Spleen (tissue), 11 donors: ENCODE data around the gene MALAT1. TPM values are rescaled to one million over a fixed set of nuclear protein-coding genes. Genes with fewer than 3 reads are reported as not detected.
A peak's percentile ranks its signal among the peaks of the same experiment; 100 is the strongest.

Experiments
- DNase-seq: peaks from one replicate; pipeline ENCODE4 v3.0.0-alpha.2; 2020
- H3K27ac ChIP-seq, 8 donors: fragments of 200-600 bp; sonication (generic) in 7 of 8; 1 replicate in 4 of 8; 2 replicates in 4 of 8; pipeline versions ENCODE4 v1.5.0 to v1.8.0; 2016 to 2021; ENCODE audit warnings: inconsistent platforms in 4 of 8, mild to moderate bottlenecking in 4 of 8, moderate library complexity in 1 of 8
- H3K27me3 ChIP-seq, 7 donors: fragments of 200-600 bp; sonication (generic) in 6 of 7; replicated peaks in 1 of 7; 1 replicate in 4 of 7; 2 replicates in 3 of 7; pipeline versions ENCODE4 v1.5.0 to v1.8.0; 2016 to 2021; ENCODE audit warnings: inconsistent platforms in 3 of 7, mild to moderate bottlenecking in 1 of 7
- H3K36me3 ChIP-seq, 6 donors: fragments of 200-600 bp; sonication (generic) in 5 of 6; 1 replicate in 4 of 6; 2 replicates in 2 of 6; pipeline versions ENCODE4 v1.5.0 to v1.8.0; 2016 to 2021; ENCODE audit warnings: inconsistent platforms in 2 of 6
- H3K4me1 ChIP-seq, 6 donors: fragments of 200-600 bp; sonication (generic) in 5 of 6; 1 replicate in 3 of 6; 2 replicates in 3 of 6; pipeline versions ENCODE4 v1.5.0 to v1.8.0; 2016 to 2021; ENCODE audit warnings: inconsistent platforms in 3 of 6
- H3K4me3 ChIP-seq, 8 donors: fragments of 200-600 bp; sonication (generic) in 7 of 8; 1 replicate in 4 of 8; 2 replicates in 4 of 8; pipeline versions ENCODE4 v1.5.0 to v1.8.0; 2016 to 2021; ENCODE audit warnings: inconsistent platforms in 4 of 8, mild to moderate bottlenecking in 4 of 8, moderate library complexity in 2 of 8
- H3K9me3 ChIP-seq, 8 donors: fragments of 200-600 bp; sonication (generic) in 7 of 8; 1 replicate in 4 of 8; 2 replicates in 4 of 8; pipeline versions ENCODE4 v1.5.0 to v1.8.0; 2016 to 2021; ENCODE audit warnings: inconsistent platforms in 4 of 8
- CTCF ChIP-seq, 11 experiments: fragments of 200-600 bp in 7 of 11; fragments of 450-650 bp in 4 of 11; sonication (generic) in 4 of 11; IDR thresholded peaks in 8 of 11; conservative IDR thresholded peaks in 3 of 11; 1 replicate in 7 of 11; 2 replicates in 4 of 11; pipeline versions ENCODE4 v1.4.0 to v1.8.0; 2016 to 2021; ENCODE audit warnings: antibody characterized with exemption in 11 of 11, inconsistent platforms in 4 of 11, mild to moderate bottlenecking in 1 of 11
- POLR2A ChIP-seq, 3 donors: fragments of 450-650 bp; IDR thresholded peaks; one replicate each; pipeline ENCODE4 v1.5.1; 2017; ENCODE audit warnings: antibody characterized with exemption in 3 of 3, mild to moderate bottlenecking in 1 of 3
- POLR2AphosphoS5 ChIP-seq, 3 donors: sonication (generic); formaldehyde crosslinking; IDR thresholded peaks; one replicate each; pipeline ENCODE4 v1.5.1; 2017; ENCODE audit warnings: antibody characterized with exemption in 3 of 3
- WGBS, 5 donors: extraction: QIAGEN DNeasy Blood & Tissue Kit in 3 of 5; methylation state at CpG; one replicate each; pipeline versions ENCODE4 v1.1.5 to v1.1.7; 2013 to 2018; 5-methylcytosine and 5-hydroxymethylcytosine counted together
- intact Hi-C: fragments of 100-400 bp; cut with DNase I; formaldehyde crosslinking; loops from one replicate; pipeline ENCODE4 v1.15.0; 2023; ENCODE audit warnings: low total_unique reads
- polyA plus RNA-seq, 3 donors: library from polyadenylated mRNA; stranded (reverse); fragments of 200-250 nt; gene quantifications; one replicate each; pipeline ENCODE4 v1.2.1, GENCODE V29; 2013
- total RNA-seq, 7 donors: library from RNA; depleted of rRNA in 3 of 7; stranded (reverse); fragments of >200 nt in 3 of 7; fragmentation: NEBNext Ultra II Directional in 4 of 7; extraction: Animal tissue kit (Norgen Biotek cat#: 25700) in 4 of 7; gene quantifications; one replicate each; pipeline versions ENCODE4 v1.1.0 to v1.2.1, GENCODE V29; 2016 to 2021
- donor health status: healthy with polysubstance abuse.
- donor health status: DM: no; HTN: no; CAD: no; lungs with moderate emphysema.
- donor health status: DM: no; HTN: no; CAD: no.
- donor health status: Bipolar disorder and iron deficiency.
- donor health status: healthy.
- donor health status: DM: no; HTN: no; CAD: no.
- donor health status: DM: yes; HTN: yes; CAD: no.

MALAT1 gene
- total and polyA plus RNA-seq, 10 donors, result 111 to 24,490 (median 13,111) TPM

GRCh38 chr11:65547446-65548125 is 48.7 kb downstream of the MALAT1 start:
- peak in 1 of 11 experiments; percentile 16 for TF ChIP-seq CTCF (IDR thresholded peaks at IDR 0.05 in 8 of 11, conservative IDR thresholded peaks at IDR 0.05 in 3 of 11)
- no peak for TF ChIP-seq POLR2AphosphoS5 (IDR thresholded peaks at IDR 0.05)
- no peak for TF ChIP-seq POLR2A (IDR thresholded peaks at IDR 0.05)
- Histone ChIP-seq H3K27me3 (no peaks in the 10 kb centered on the region), H3K4me3 (peak overlapping the region in 2 of 8 donors; percentile 36 to 66), H3K9me3 (no peaks in the 10 kb centered on the region), H3K36me3 (peaks cover 0 to 7% (median 0%) of the 10 kb centered on the region in 6 donors), H3K4me1 (peaks cover 21 to 64% (median 51%) of the 10 kb centered on the region in 6 donors), H3K27ac (peak overlapping the region in 5 of 8 donors; percentile 75 to 89 (median 83))
- DNase-seq, result peak; percentile 87
- WGBS, 5 donors, result 80 to 86% (median 81%) methylated on average over 47 to 52 of the region's 52 CpGs
- intact Hi-C loops, result no loop called here

GRCh38 chr11:65548395-65548794 is 49.5 kb downstream of the MALAT1 start:
- intact Hi-C loops, result no loop called here
- 89 to 95% (median 89%) methylated on average over 3 of the region's 3 CpGs for WGBS, 5 donors
- peaks cover 0 to 7% (median 0%) of the 10 kb centered on the region in 6 donors for H3K36me3 ChIP-seq
- H3K9me3 ChIP-seq, result no peaks in the 10 kb centered on the region
- no peak for DNase-seq
- H3K4me3 ChIP-seq, result no peak overlapping the region
- TF ChIP-seq CTCF (IDR thresholded peaks at IDR 0.05 in 8 of 11, conservative IDR thresholded peaks at IDR 0.05 in 3 of 11), result no peak
- TF ChIP-seq POLR2AphosphoS5 (IDR thresholded peaks at IDR 0.05), result no peak
- TF ChIP-seq POLR2A (IDR thresholded peaks at IDR 0.05), result no peak
- H3K4me1 ChIP-seq, result peaks cover 29 to 72% (median 59%) of the 10 kb centered on the region in 6 donors
- peak overlapping the region in 3 of 8 donors; percentile 82 to 89 (median 85) for H3K27ac ChIP-seq
- no peaks in the 10 kb centered on the region for H3K27me3 ChIP-seq

GRCh38 chr11:65549096-65549495 is 50.3 kb downstream of the MALAT1 start:
- H3K27me3 ChIP-seq, result no peaks in the 10 kb centered on the region
- 90 to 98% (median 93%) methylated on average over 3 of the region's 3 CpGs for WGBS, 5 donors
- H3K9me3 ChIP-seq, result no peaks in the 10 kb centered on the region
- H3K27ac ChIP-seq, result peak overlapping the region in 1 of 8 donors; percentile 89
- H3K4me1 ChIP-seq, result peaks cover 35 to 79% (median 66%) of the 10 kb centered on the region in 6 donors
- no peak for DNase-seq
- H3K36me3 ChIP-seq, result peaks cover 0 to 7% (median 0%) of the 10 kb centered on the region in 6 donors
- TF ChIP-seq POLR2A (IDR thresholded peaks at IDR 0.05) (no peak), CTCF (IDR thresholded peaks at IDR 0.05 in 8 of 11, conservative IDR thresholded peaks at IDR 0.05 in 3 of 11) (no peak), POLR2AphosphoS5 (IDR thresholded peaks at IDR 0.05) (no peak)
- H3K4me3 ChIP-seq, result no peak overlapping the region
- intact Hi-C loops, result no loop called here
